Lower leg skin (tissue), 3 donors: ENCODE data around the gene CST9.

Experiments
- CTCF ChIP-seq, 3 donors: fragments of 450-650 bp; IDR thresholded peaks; one replicate each; pipeline ENCODE4 v1.5.1; 2016; ENCODE audit warnings: antibody characterized with exemption in 3 of 3, mild to moderate bottlenecking in 3 of 3, moderate library complexity in 2 of 3
- POLR2A ChIP-seq, 2 donors: fragments of 450-650 bp; IDR thresholded peaks; one replicate each; pipeline ENCODE4 v1.6.1; 2016 to 2017; ENCODE audit warnings: antibody characterized with exemption in 2 of 2, mild to moderate bottlenecking in 1 of 2, moderate library complexity in 1 of 2

- no peak for TF ChIP-seq CTCF (IDR thresholded peaks at IDR 0.05)
- TF ChIP-seq POLR2A (IDR thresholded peaks at IDR 0.05): no peak
Observed at GRCh38 chr20:23585449-23585807, 20.3 kb downstream of the CST9 start.
